NCI-H460 (cell line): ENCODE data around the gene CES2. TPM values are rescaled to one million over a fixed set of nuclear protein-coding genes. Genes with fewer than 3 reads are reported as not detected.
A peak's percentile ranks its signal among the peaks of the same experiment; 100 is the strongest.
"Not testable (repeated sequence)": the region's sequence is repeated elsewhere in the genome, so short reads cannot be mapped to it uniquely, and the experiment has no call there.

Experiments
- DNase-seq: peaks from one replicate; pipeline ENCODE4 v3.0.0-alpha.2; 2016; ENCODE audit warnings: low read depth; ENCODE audit errors: extremely low read depth
- total RNA-seq: library from RNA; depleted of rRNA; stranded (reverse); fragments of >200 nt; shearing (Covaris generic); gene quantifications from 2 replicates; pipeline ENCODE4 v1.2.3, GENCODE V29; 2014

CES2 gene
- total RNA-seq, 1 experiment from 2014 or later = 51.5 TPM

DNA sequence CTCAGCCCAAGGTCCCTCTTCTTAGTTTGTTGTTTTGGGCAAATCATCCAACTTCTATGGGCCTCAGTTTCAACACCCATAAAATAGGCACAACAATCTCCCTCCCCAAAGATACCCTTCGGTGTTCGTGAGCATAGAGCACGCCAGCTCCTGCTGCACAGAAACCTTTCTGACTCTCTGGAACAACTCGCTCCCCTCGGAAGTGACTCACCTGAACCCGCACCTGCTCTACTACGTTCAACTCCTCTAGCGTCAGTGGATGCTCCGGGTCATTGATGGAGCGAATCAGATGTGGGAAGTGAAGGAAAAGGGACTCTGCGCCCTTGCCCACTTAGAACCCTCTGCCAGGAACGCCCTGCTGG, 1.6 kb upstream of the CES2 start:
- no peak for DNase-seq

DNA sequence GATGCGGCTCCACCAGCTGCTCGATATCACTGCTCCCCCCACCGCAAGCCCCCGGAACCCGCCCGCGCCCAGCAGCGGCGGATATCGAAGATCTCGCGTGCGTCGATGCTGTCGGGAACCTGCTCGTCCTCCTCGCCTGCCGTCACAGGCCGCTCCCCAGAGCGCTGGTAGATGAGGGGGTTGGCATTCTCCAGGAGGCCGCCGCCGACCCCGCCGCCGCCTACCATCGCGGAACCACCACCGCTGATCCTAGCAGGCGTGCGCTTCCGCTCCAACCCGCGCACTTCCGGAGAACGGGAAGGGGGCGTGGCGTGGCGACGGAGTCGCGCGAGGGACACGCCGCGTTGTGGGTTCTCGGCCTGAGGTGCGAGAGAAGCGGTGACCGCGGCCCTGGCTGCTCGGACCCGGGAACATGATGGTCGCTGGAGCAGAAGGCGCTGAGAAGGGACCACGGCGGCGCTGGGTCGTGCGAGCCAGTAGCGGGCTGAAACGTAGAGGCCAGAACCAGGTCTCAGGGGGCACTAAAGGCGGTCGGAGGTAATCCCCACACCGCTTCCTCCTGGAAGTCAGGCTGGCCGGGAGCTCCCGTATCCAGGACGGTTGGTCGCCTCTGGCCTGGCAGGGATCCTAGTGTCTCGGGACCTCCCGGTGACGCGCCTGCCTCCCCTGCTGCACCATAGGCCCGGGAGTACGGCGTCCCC, 1.0 kb upstream of the CES2 start, which contains the start of gene CIAO2B:
Gene CIAO2B (minus strand): TSS at position 265 of the 701 bp plus-strand sequence. CDS start 38 bp downstream, at position 227.
- peak; percentile 82 for DNase-seq

DNA sequence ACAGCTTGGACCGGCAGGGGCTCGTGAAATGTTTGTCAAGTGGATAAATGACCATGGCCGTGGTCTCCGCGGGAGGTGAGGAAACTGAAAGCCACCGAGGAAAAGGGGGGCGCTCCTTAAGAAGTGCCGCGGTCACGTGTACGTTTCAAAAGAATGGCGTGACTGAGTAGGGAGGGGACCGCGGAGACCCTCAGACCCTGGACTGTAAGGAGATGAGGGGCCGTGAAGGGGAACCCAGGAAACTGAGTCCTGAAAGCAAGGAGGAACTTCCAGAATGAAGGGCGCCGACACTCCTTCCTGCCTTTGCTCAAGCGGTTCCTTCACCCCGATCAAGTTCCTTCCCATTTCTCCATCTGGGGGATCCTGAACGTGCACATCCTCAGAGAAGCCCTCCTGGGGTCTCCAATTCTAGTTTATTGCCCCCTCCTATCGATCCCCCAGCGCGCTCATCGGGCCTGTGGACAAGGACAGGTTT, 440 bp upstream of the CES2 start:
- not testable (repeated sequence) for DNase-seq

DNA sequence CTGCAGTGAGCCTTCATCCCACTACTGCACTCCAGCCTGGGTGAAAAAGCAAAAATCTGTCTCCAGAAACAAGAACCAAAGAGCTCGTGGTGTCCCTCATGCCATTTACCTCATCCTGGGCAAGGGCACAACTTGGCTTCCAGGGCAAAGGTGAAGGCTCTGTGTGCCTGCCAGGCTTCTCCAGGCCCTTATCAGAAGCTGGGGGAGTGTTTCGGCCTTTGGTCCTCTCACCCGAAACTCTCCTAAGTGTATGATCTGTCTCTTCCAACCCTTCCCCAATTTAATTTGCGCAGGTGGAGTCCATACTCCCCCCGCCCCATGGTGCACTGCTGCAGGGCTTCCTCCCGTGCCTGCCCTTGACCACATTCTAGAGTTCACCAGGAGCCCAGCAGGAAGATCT, 1.1 kb downstream of the CES2 start:
- no peak for DNase-seq

DNA sequence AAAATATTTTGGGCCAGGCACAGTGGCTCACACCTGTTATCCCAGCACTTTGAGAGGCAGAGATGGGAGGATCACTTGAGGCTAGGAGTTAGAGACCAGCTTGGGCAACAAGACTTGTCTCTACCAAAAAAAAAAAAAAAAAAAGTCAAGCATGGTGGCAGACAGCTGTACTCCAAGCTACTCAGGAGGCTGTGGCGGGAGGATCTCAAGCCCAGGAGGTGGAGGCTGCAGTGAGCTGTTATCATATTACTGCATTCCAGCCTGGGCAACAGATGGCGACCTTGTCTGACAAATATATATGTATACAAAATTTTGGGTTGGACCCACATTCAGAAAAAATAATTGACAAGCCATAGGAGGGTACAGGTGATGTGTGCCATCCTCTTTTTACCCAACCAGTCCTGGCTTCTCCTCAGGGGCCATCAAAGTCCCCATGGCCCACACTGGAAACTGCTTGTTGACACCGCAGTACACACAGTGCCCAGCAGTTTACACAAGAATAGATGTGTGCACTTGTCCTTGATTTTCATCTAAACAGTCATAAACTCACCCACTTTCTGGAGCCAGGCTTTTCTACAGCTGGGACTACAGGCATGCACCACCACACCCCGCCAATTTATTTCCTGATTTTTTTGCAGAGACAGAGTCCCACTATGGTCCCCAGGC, 1.7 kb downstream of the CES2 start:
- no peak for DNase-seq

DNA sequence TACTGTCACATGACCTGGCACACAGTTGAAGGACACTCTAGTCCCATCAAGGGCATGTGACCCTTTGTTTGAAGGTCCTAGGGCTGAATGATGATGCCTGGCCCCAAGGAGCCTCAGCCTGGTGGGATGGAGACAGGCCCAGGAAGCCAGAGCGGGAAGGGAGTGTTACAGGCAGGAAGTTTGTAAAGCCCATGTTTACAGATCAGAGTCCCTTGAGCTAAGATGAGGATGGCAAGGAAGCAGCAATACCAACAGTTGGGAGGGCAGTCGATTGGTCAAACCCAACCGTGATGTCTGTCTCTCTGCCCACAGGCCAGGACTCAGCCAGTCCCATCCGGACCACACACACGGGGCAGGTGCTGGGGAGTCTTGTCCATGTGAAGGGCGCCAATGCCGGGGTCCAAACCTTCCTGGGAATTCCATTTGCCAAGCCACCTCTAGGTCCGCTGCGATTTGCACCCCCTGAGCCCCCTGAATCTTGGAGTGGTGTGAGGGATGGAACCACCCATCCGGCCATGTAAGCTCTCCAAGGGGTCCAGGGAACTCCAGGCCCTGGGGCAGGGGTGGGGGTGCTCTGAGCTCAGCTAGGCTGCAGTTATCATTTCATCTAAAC, 2.5 kb downstream of the CES2 start:
- no peak for DNase-seq

DNA sequence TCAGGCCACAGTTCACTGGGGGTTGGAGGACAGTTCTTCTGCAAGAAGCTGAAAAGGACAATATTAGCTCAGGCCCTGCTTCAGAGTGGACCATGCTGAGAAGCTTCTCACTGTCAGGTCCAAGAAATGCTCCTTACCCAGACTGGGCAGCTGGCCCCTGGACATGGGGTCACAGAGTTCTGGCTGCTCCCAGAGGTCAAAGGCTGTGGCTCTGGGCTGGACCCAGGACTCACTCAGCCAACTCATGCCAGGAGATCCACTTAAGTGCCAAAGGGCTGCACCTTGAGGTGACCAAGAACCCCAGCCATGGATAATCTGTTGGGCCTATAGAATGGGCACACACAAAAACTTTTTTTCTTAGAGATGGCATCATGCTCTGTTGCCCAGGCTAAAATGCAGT, 4.0 kb downstream of the CES2 start:
- no peak for DNase-seq

DNA sequence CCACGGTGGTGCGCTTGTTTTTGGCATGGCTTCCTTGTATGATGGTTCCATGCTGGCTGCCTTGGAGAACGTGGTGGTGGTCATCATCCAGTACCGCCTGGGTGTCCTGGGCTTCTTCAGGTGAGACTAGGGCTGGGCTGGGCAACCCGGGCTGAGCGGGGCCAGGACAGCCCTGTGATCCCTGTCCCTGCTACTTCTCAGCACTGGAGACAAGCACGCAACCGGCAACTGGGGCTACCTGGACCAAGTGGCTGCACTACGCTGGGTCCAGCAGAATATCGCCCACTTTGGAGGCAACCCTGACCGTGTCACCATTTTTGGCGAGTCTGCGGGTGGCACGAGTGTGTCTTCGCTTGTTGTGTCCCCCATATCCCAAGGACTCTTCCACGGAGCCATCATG, 4.9 kb downstream of the CES2 start:
- DNase-seq = no peak

DNA sequence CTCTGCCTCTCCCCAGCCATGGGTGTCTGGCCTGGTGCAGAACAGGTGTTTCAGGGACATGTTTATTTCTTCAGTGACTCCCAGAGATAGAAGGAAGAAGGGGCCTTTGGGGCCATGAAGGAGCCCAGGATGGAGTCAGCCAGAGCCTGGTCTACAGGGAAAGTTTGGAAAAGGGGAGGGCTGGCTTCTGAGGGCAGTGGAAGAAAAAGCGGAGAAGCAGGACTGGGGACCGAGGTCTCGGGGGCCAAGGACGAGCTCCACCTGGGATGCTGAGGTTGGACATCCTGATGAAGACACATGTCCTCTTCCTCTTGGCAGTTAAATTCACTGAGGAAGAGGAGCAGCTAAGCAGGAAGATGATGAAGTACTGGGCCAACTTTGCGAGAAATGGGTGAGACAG, 7.7 kb downstream of the CES2 start:
- no peak for DNase-seq

DNA sequence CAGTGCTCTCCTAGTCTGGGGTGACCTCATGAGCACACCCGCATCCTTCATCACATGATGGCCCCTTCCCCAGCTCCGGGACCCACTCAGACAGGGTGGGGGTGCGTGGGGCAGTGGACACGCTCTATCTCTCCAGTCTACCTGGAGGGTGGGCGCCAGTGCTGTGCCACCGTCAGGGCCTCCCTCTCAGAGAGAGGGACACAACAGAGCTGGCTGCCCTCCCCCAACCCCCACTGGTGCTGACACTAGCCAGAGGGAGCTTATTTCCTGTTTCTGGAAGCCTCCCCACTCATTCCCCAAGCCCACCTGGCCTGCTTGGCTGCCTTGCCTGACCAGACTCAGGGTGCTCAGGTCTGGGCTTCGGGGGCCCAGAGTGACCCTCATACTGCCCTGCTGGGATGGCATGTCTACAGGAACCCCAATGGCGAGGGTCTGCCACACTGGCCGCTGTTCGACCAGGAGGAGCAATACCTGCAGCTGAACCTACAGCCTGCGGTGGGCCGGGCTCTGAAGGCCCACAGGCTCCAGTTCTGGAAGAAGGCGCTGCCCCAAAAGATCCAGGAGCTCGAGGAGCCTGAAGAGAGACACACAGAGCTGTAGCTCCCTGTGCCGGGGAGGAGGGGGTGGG, 8.2 kb downstream of the CES2 start:
- no peak for DNase-seq

DNA sequence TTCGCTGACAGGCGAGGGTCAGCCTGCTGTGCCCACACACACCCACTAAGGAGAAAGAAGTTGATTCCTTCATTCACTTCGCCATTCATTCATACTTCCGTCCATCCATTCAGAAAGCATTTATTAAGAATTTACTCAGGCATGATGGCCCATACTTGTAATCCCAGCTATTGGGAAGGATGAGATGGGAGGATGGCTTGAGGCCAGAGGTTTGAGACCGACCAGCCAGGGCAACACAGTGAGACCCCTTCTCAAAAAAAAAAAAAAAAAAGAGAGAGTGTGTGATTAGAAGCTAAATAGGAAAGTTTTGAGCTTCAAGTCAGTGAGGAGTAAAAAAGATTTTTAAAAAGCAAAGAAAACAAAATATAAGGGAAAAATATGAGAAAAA, 8.7 kb downstream of the CES2 start:
- DNase-seq = no peak

DNA sequence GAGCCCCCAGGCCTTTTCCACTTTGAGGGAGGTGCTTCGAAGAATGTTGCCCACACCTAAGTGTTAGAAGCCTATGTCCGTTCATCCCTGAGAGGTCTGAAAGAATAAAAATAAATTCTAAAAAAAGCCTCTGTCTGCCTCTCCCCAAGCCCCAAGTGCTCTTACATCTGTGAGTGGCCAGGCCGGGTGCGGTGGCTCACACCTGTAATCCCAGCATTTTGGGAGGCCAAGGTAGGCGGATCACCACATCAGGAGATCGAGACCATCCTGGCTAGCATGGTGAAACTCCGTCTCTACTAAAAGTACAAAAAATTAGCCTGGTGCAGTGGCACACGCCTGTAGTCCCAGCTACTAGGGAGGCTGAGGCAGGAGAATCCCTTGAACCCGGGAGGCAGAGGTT, 9.7 kb downstream of the CES2 start:
- DNase-seq = not testable (repeated sequence)

DNA sequence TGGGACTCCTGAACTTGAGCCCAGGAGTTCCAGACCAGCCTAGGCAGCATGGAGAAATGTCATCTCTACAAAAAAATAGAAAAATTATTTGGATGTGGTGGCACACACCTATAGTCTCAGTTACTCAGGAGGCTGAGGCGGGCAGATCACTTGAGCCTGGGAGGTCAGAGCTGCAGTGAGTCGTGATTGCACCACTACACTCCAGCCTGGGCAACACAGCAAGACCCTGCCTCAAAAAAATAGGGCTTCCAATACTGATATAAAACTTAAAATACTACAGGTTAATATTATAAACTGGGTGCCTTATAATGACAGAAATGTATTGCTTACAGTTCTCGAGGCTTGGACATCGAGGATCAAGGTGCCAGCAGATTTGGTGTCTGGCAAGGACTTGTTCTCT, 10.6 kb downstream of the CES2 start:
- no peak for DNase-seq

DNA sequence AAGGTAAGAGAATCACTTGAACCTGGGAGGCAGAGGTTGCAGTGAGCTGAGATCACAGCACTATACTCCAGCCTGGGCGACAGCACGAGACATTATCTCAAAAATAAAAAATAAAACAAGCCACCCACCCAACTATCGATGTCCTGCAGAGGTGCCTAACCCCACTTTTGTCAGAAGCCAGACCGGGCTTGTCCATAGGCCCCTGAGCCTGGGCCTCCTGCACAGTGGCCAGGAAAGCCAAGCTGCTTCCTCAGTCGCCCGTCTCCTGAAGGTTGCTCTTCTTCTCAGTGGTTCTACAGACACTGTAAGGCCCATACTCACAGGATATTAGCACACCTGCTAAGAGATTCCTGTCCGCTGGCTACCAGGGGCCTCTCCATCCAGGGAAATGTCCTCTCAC, 11.2 kb downstream of the CES2 start:
- DNase-seq = no peak

DNA sequence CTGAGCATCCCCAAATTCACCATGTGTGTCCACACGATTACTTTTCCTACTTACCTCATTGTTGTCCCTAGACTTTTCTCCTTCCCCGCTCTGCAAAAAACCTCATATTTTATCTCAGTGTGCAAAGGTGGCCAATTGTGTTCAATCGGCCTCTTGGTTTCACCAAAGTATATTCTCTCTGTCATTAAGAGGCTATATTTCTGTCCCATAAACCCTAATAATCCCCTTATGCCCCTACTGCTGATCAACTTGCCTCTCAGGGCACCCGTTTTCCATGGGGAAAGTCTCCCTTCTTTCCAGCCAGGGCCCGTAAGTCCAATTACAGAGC, 11.6 kb downstream of the CES2 start:
- no peak for DNase-seq

DNA sequence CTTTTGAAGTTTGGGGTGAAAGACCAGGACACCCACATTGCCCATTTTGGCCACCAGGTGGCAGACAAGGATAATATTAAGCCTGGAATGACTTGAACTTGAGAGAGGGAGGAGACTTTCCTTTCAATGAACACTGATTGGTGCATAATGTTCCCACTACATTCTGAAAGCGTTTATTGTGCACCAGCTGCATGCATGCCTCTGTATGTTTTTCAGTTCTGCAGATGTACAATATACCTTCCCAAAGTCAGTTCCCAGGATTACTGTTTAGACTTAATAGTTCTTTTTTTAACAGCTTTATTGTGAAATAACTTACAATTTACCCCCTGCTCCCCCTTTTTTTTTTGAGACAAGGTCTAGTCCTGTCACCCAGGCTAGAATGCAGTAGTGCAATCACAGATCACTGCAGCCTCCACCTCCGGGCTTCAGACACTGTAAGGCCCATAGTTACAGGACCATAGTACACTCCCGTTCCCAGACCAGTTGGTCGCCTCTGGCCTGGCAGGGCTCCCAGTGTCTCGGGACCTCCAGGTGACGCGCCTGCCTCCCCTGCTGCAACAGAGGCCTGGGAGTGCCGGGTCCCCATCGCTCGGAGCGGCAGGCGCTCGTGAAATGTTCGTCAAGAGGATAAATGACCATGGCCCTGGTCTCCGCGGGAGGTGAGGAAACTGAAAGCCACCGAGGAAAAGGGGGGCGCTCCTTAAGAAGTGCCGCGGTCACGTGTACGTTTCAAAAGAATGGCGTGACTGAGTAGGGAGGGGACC, 12.2 kb downstream of the CES2 start:
- DNase-seq = peak; percentile 92

DNA sequence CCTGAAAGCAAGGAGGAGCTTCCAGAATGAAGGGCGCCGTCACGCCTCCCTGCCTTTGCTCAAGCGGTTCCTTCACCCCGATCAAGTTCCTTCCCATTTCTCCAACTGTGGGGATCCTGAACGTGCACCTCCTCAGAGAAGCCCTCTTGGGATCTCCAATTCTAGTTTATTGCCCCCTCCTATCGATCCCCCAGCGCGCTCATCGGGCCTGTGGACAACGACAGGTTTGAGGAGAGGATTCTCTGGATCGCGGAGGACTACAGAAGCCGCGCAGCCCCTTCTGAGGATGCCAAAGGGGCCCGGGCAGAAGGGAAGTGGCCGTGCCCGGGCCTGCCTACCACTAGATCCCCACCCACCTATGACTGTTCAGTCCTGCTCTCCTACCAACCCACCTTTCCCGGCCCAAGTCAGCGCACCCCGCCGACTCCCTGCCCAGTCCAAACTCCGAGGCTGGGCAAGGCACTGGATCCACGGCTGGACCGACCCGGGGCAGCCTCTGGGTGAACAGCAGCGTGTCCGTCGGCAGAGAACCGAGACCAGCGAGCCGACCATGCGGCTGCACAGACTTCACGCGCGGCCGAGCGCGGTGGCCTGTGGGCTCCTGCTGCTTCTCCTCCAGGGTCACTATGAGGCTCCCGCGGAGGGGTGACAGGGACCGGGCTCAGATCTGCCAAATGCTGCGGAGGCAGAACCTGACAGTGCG, 13.0 kb downstream of the CES2 start:
- DNase-seq = no peak

DNA sequence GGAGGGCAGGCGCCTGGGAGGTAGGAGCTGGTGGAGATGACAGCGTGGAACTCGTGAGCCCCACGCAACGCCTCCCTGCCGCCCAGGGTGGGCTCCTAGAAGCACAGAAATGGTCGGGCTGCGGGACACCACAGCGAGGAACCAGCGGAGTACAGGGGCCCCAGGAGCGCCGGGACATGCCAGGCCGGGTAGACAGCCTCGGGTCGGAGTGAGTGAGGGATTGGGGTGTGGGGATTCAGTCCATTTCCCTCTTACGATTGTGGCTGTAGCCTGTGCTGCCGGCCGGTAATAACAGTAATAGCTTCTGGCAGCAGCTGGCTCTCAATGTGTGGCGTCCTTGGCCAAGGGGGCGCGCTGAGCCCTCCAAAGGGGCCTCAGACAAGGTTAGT, 13.5 kb downstream of the CES2 start:
- no peak for DNase-seq

DNA sequence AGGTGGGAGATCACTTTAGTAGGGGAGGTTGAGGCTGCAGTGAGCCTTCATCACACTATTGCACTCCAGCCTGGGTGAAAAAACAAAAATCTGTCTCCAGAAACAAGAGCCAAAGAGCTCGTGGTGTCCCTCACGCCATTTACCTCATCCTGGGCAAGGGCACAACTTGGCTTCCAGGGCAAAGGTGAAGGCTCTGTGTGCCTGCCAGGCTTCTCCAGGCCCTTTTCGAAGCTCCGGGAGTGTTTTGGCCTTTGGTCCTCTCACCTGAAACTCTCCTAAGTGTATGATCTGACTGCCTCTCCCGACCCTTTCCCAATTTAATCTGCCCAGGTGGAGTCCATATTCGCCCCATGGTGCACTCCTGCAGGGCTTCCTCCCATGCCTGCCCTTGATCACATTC, 14.2 kb downstream of the CES2 start:
- DNase-seq = no peak

DNA sequence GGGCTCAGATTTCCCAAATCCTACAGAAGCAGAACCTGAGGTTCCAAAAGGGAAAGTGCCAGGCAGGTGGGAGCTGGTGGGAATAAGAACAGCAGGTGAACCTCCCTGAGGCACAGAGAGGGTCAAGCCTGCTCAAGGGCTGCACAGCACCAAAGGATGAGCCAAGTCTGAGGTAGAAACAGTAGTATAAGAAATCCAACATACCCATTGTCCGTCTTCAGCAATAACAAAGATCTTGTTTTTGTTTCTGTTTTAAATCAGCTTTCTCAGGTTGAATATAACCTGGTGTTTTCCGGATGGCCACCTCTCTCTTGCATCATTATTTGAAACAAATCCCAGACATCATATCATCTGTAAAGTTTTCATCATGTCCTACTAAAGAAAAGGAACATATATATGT, 15.1 kb downstream of the CES2 start:
- DNase-seq = no peak
